Measurements from ENCODE around the gene GALR1. TPM values are rescaled to one million over a fixed set of nuclear protein-coding genes. Genes with fewer than 3 reads are reported as not detected.

The GALR1 gene
- total and polyA plus RNA-seq, 2 experiments from 2014 or later: 0.32 to 1.1 TPM

- Histone ChIP-seq H3K36me3 (ENCODE audit: insufficient read depth) (no peaks in the 10 kb centered on the region), H3F3A (replicated peaks; ENCODE audit: low read depth) (no peaks in the 10 kb centered on the region), H3K4me2 (no peak overlapping the region), H3K4me3 (no peak overlapping the region), H3K4me1 (ENCODE audit: insufficient read depth) (peaks cover 18% of the 10 kb centered on the region), H3K27me3 (ENCODE audit: insufficient read depth) (no peaks in the 10 kb centered on the region), H3K79me2 (replicated peaks; ENCODE audit: insufficient read depth) (no peaks in the 10 kb centered on the region), H2AFZ (no peak overlapping the region), H3K9me2 (ENCODE audit: insufficient read depth) (no peaks in the 10 kb centered on the region), H4K20me1 (replicated peaks; ENCODE audit: insufficient read depth) (no peaks in the 10 kb centered on the region), H3K27ac (ENCODE audit: low read depth) (no peak overlapping the region)
- TF ChIP-seq CTCF (conservative IDR thresholded peaks at IDR 0.05; ENCODE audit: low read depth in 2 of 2) (no peak), CREB1 (CRISPR knock-in tag; IDR thresholded peaks at IDR 0.05; ENCODE audit: low read depth) (no peak), STAT1 (IDR thresholded peaks at IDR 0.05; ENCODE audit: unreplicated experiment) (no peak), JUNB (IDR thresholded peaks at IDR 0.05; ENCODE audit: unreplicated experiment) (no peak), ZNF462 (CRISPR knock-in tag; IDR thresholded peaks at IDR 0.05) (no peak), ETS1 (IDR thresholded peaks at IDR 0.05) (no peak), EZH2 (IDR thresholded peaks at IDR 0.05; ENCODE audit: low read depth, unreplicated experiment) (no peak), REST (IDR thresholded peaks at IDR 0.05; ENCODE audit: unreplicated experiment) (no peak), ZNF331 (CRISPR knock-in tag; IDR thresholded peaks at IDR 0.05; ENCODE audit: low read depth) (no peak), EZH2phosphoT487 (IDR thresholded peaks at IDR 0.05; ENCODE audit: unreplicated experiment) (no peak), ZNF114 (CRISPR knock-in tag; IDR thresholded peaks at IDR 0.05) (no peak), NANOG (IDR thresholded peaks at IDR 0.05; ENCODE audit: borderline replicate concordance) (no peak), POLR2AphosphoS5 (IDR thresholded peaks at IDR 0.05; ENCODE audit: low read depth) (no peak)
- Mint-ChIP-seq H3K9me3 (peaks cover 7% of the 10 kb centered on the region), H3K4me3 (no peak overlapping the region), H3K4me1 (peaks cover 21% of the 10 kb centered on the region), H3K27ac (no peak overlapping the region), H3K36me3 (ENCODE audit: low read depth) (no peaks in the 10 kb centered on the region), H3K27me3 (ENCODE audit: insufficient read depth, low read depth, poor library complexity) (peaks cover 2% of the 10 kb centered on the region)
- ATAC-seq (no peak), DNase-seq (ENCODE audit: low spot score) (no peak)
Observed at GRCh38 chr18:77323640-77324299, 74.1 kb downstream of the GALR1 start.

Data from GM23338 (cell line).